HK-2 (cell line): ENCODE data around the gene DZANK1.
A peak's percentile ranks its signal among the peaks of the same experiment; 100 is the strongest.
"Not testable (repeated sequence)": the region's sequence is repeated elsewhere in the genome, so short reads cannot be mapped to it uniquely, and the experiment has no call there.

Experiments used
- DNase-seq: peaks from one replicate; pipeline ENCODE4 v3.0.0-alpha.2; 2018; ENCODE audit not compliant: unreplicated experiment

DZANK1 gene

GRCh38 chr20:18377896-18378481 is 88.8 kb downstream of the DZANK1 start:
- DNase-seq = no peak

- not testable (repeated sequence) for DNase-seq
Observed at GRCh38 chr20:18375551-18375950, 91.3 kb downstream of the DZANK1 start.

- DNase-seq = no peak
Observed at GRCh38 chr20:18372296-18372695, 94.5 kb downstream of the DZANK1 start.

- no peak for DNase-seq
Observed at GRCh38 chr20:18364768-18365167, 102.1 kb downstream of the DZANK1 start.

- DNase-seq = no peak
Observed at GRCh38 chr20:18363708-18364107, 103.1 kb downstream of the DZANK1 start.

- DNase-seq = no peak
Observed at GRCh38 chr20:18362916-18363315, 103.9 kb downstream of the DZANK1 start.

GRCh38 chr20:18361678-18362077 is 105.2 kb downstream of the DZANK1 start:
- DNase-seq = no peak

- peak; percentile 37 for DNase-seq
Observed at GRCh38 chr20:18360635-18361034, 106.2 kb downstream of the DZANK1 start.

- DNase-seq = no peak
Observed at GRCh38 chr20:18359854-18360253, 107.0 kb downstream of the DZANK1 start.

GRCh38 chr20:18349749-18350148 is 117.1 kb downstream of the DZANK1 start:
- not testable (repeated sequence) for DNase-seq
